CD4-positive, alpha-beta memory T cell (primary cell): ENCODE data around the gene SH2D4B. TPM values are rescaled to one million over a fixed set of nuclear protein-coding genes. Genes with fewer than 3 reads are reported as not detected.

Experiments
- CTCF ChIA-PET: fragments of 350-600 bp; sonication (Branson Sonifier 250); formaldehyde crosslinking; loops from one replicate; lab custom pipeline; 2021; ENCODE audit warnings: inconsistent platforms; ENCODE audit not compliant: partially characterized antibody; lab: Charles Lee
- POLR2A ChIA-PET: fragments of 350-600 bp; sonication (Branson Sonifier 250); formaldehyde crosslinking; loops from one replicate; lab custom pipeline; 2021; ENCODE audit not compliant: partially characterized antibody; lab: Charles Lee
- DNase-seq, 5 donors: peaks; one replicate each; pipeline versions ENCODE4 v3.0.0 to v3.0.0-alpha.2; 2020 to 2022; ENCODE audit warnings: mixed read lengths in 1 of 5
- H3K27ac ChIP-seq: one replicate; pipeline ENCODE4 v1.7.0; 2013; ENCODE audit warnings: low read depth, low read length
- H3K27me3 ChIP-seq: 2 replicates; pipeline ENCODE4 v1.7.0; 2013; ENCODE audit warnings: mild to moderate bottlenecking, low read length, moderate library complexity; ENCODE audit not compliant: insufficient read depth
- H3K36me3 ChIP-seq: 2 replicates; pipeline ENCODE4 v1.7.0; 2013; ENCODE audit warnings: mild to moderate bottlenecking, low read length, moderate library complexity; ENCODE audit not compliant: insufficient read depth
- H3K4me1 ChIP-seq: 2 replicates; pipeline ENCODE4 v1.7.0; 2013; ENCODE audit warnings: mild to moderate bottlenecking, low read length, moderate library complexity; ENCODE audit not compliant: insufficient read depth
- H3K4me3 ChIP-seq, 2 donors: one replicate each; pipeline ENCODE4 v1.7.0; 2013; ENCODE audit warnings: low read length in 2 of 2, mild to moderate bottlenecking in 1 of 2
- H3K9me3 ChIP-seq, 2 donors: one replicate each; pipeline ENCODE4 v1.7.0; 2013; ENCODE audit warnings: low read length in 2 of 2, control low read depth in 1 of 2; ENCODE audit not compliant: control insufficient read depth in 1 of 2
- H3K27ac Mint-ChIP-seq, 7 donors: one replicate each; pipeline ENCODE4 v1.8.0; 2020 to 2021; ENCODE audit warnings: mixed read lengths in 7 of 7, mild to moderate bottlenecking in 6 of 7, inconsistent platforms in 3 of 7, moderate library complexity in 3 of 7
- H3K27me3 Mint-ChIP-seq, 2 donors: one replicate each; pipeline ENCODE4 v1.8.0; 2020 to 2021; ENCODE audit warnings: mixed read lengths in 2 of 2
- H3K36me3 Mint-ChIP-seq, 2 donors: one replicate each; pipeline ENCODE4 v1.8.0; 2020 to 2021; ENCODE audit warnings: mixed read lengths in 2 of 2, inconsistent platforms in 1 of 2, mild to moderate bottlenecking in 1 of 2
- H3K4me1 Mint-ChIP-seq, 4 donors: one replicate each; pipeline ENCODE4 v1.8.0; 2020 to 2021; ENCODE audit warnings: mixed read lengths in 4 of 4, mild to moderate bottlenecking in 1 of 4
- H3K4me3 Mint-ChIP-seq, 8 donors: one replicate each; pipeline ENCODE4 v1.8.0; 2020 to 2021; ENCODE audit warnings: mixed read lengths in 8 of 8, mild to moderate bottlenecking in 7 of 8, moderate library complexity in 6 of 8, inconsistent platforms in 3 of 8
- H3K9me3 Mint-ChIP-seq, 8 donors: one replicate each; pipeline ENCODE4 v1.8.0; 2020 to 2021; ENCODE audit warnings: mixed read lengths in 8 of 8, mild to moderate bottlenecking in 5 of 8, inconsistent platforms in 3 of 8, moderate library complexity in 1 of 8
- intact Hi-C: fragments of 100-400 bp; cut with micrococcal nuclease; formaldehyde crosslinking; loops from one replicate; pipeline ENCODE4 v1.15.1; 2023
- polyA plus RNA-seq, 2 donors: library from polyadenylated mRNA; unstranded; fragments of 300-500 nt; fragmentation: Illumina TruSeq; gene quantifications; one replicate each; pipeline ENCODE4 v1.2.3, GENCODE V29; 2021
- total RNA-seq, 2 experiments: library from RNA; stranded (reverse); gene quantifications; one replicate each; pipeline ENCODE4 v1.2.3, GENCODE V29; 2021

SH2D4B gene
- total and polyA plus RNA-seq, 4 experiments from 2014 or later: 0.17 TPM; not detected in 2

- no peaks in the 10 kb centered on the region for H3K27me3 ChIP-seq
- intact Hi-C loops: loop anchor here (2.0 kb wide), 1 partner anchor 25 kb away; no protein-coding TSS in a partner anchor
- H3K4me3 ChIP-seq: no peak overlapping the region
- peak overlapping the region in 5 of 8 donors; percentile 7 to 66 (median 47) for H3K4me3 Mint-ChIP-seq
- H3K4me1 ChIP-seq: peaks cover 69% of the 10 kb centered on the region
- no peak for DNase-seq
- peaks cover 61 to 79% (median 69%) of the 10 kb centered on the region in 4 donors for H3K4me1 Mint-ChIP-seq
- H3K27ac ChIP-seq: peak overlapping the region; percentile 51
- no peaks in the 10 kb centered on the region for H3K27me3 Mint-ChIP-seq
- CTCF ChIA-PET: interaction anchor here (1.3 to 21.6 kb wide), 10 partner anchors 7 to 122 kb away, joined by 4 to 814 read pairs (median 24); partner anchors contain the start of genes PRXL2A and TSPAN14
- no peaks in the 10 kb centered on the region for H3K9me3 Mint-ChIP-seq
- peaks cover 19 to 66% of the 10 kb centered on the region in 2 donors for H3K36me3 Mint-ChIP-seq
- no peaks in the 10 kb centered on the region for H3K9me3 ChIP-seq
- H3K36me3 ChIP-seq: peaks cover 38% of the 10 kb centered on the region
- peak overlapping the region; percentile 83 to 94 (median 90) for H3K27ac Mint-ChIP-seq
- POLR2A ChIA-PET: interaction anchor here (0.7 to 11.7 kb wide), 9 partner anchors 8 to 47 kb away, joined by 3 to 713 read pairs (median 4); partner anchors contain the start of gene TSPAN14
Measured at GRCh38 chr10:80504158-80504811, 33.4 kb upstream of the SH2D4B start.

- peak overlapping the region; percentile 51 for H3K27ac ChIP-seq
- peak overlapping the region; percentile 83 to 94 (median 89) for H3K27ac Mint-ChIP-seq
- POLR2A ChIA-PET: interaction anchor here (0.7 to 11.7 kb wide), 12 partner anchors 7 to 122 kb away, joined by 3 to 713 read pairs (median 4); partner anchors contain the start of gene TSPAN14
- DNase-seq: no peak
- peaks cover 22 to 67% of the 10 kb centered on the region in 2 donors for H3K36me3 Mint-ChIP-seq
- H3K9me3 Mint-ChIP-seq: no peaks in the 10 kb centered on the region
- no peaks in the 10 kb centered on the region for H3K27me3 Mint-ChIP-seq
- peaks cover 45% of the 10 kb centered on the region for H3K36me3 ChIP-seq
- H3K4me1 ChIP-seq: peaks cover 62% of the 10 kb centered on the region
- intact Hi-C loops: loop anchor here (1.0 to 2.0 kb wide), 5 partner anchors 17 to 127 kb away; no protein-coding TSS in a partner anchor
- H3K4me3 Mint-ChIP-seq: peak overlapping the region in 5 of 8 donors; percentile 7 to 75 (median 59)
- CTCF ChIA-PET: interaction anchor here (0.9 to 21.6 kb wide), 26 partner anchors 8 to 158 kb away, joined by 3 to 814 read pairs (median 6); partner anchors contain the start of genes PRXL2A and TSPAN14
- H3K27me3 ChIP-seq: no peaks in the 10 kb centered on the region
- no peaks in the 10 kb centered on the region for H3K9me3 ChIP-seq
- peaks cover 59 to 79% (median 67%) of the 10 kb centered on the region in 4 donors for H3K4me1 Mint-ChIP-seq
- no peak overlapping the region for H3K4me3 ChIP-seq
Measured at GRCh38 chr10:80504897-80505465, 32.7 kb upstream of the SH2D4B start.

GRCh38 chr10:80506189-80506575, 31.5 kb upstream of the SH2D4B start:
- no peaks in the 10 kb centered on the region for H3K9me3 ChIP-seq
- H3K27me3 Mint-ChIP-seq: no peaks in the 10 kb centered on the region
- POLR2A ChIA-PET: interaction anchor here (0.9 to 11.7 kb wide), 6 partner anchors 14 to 123 kb away, joined by 3 to 713 read pairs (median 10); partner anchors contain the start of gene TSPAN14
- peaks cover 54% of the 10 kb centered on the region for H3K4me1 ChIP-seq
- H3K27me3 ChIP-seq: no peaks in the 10 kb centered on the region
- peaks cover 33 to 69% of the 10 kb centered on the region in 2 donors for H3K36me3 Mint-ChIP-seq
- H3K4me3 Mint-ChIP-seq: no peak overlapping the region
- CTCF ChIA-PET: interaction anchor here (0.8 to 21.6 kb wide), 28 partner anchors 8 to 157 kb away, joined by 3 to 814 read pairs (median 5); partner anchors contain the start of genes PRXL2A and TSPAN14
- intact Hi-C loops: no loop called here
- no peaks in the 10 kb centered on the region for H3K9me3 Mint-ChIP-seq
- peaks cover 57 to 79% (median 65%) of the 10 kb centered on the region in 4 donors for H3K4me1 Mint-ChIP-seq
- peak overlapping the region in 6 of 7 donors; percentile 59 to 92 (median 74) for H3K27ac Mint-ChIP-seq
- H3K27ac ChIP-seq: peak overlapping the region; percentile 51
- peaks cover 52% of the 10 kb centered on the region for H3K36me3 ChIP-seq
- H3K4me3 ChIP-seq: no peak overlapping the region
- no peak for DNase-seq

GRCh38 chr10:80506836-80507487, 30.7 kb upstream of the SH2D4B start:
- Mint-ChIP-seq H3K4me3 (no peak overlapping the region), H3K9me3 (no peaks in the 10 kb centered on the region), H3K27ac (peak overlapping the region in 5 of 7 donors; percentile 36 to 74 (median 57)), H3K4me1 (peaks cover 53 to 79% (median 63%) of the 10 kb centered on the region in 4 donors), H3K27me3 (no peaks in the 10 kb centered on the region), H3K36me3 (peaks cover 35 to 72% of the 10 kb centered on the region in 2 donors)
- intact Hi-C loops: no loop called here
- CTCF ChIA-PET: interaction anchor here (1.0 to 21.6 kb wide), 10 partner anchors 8 to 129 kb away, joined by 3 to 814 read pairs (median 14); partner anchors contain the start of gene TSPAN14
- Histone ChIP-seq H3K9me3 (no peaks in the 10 kb centered on the region), H3K4me1 (peaks cover 50% of the 10 kb centered on the region), H3K27ac (peak overlapping the region; percentile 51), H3K36me3 (peaks cover 59% of the 10 kb centered on the region), H3K4me3 (no peak overlapping the region), H3K27me3 (no peaks in the 10 kb centered on the region)
- DNase-seq: no peak
- POLR2A ChIA-PET: interaction anchor here (1.0 to 11.7 kb wide), 3 partner anchors 38 to 63 kb away, joined by 3 to 713 read pairs (median 3); partner anchors contain the start of gene TSPAN14

- no peaks in the 10 kb centered on the region for H3K27me3 Mint-ChIP-seq
- H3K4me1 Mint-ChIP-seq: peaks cover 32 to 58% (median 44%) of the 10 kb centered on the region in 4 donors
- Histone ChIP-seq H3K27ac (no peak overlapping the region), H3K36me3 (peaks cover 80% of the 10 kb centered on the region), H3K4me3 (no peak overlapping the region), H3K27me3 (no peaks in the 10 kb centered on the region), H3K4me1 (peaks cover 29% of the 10 kb centered on the region), H3K9me3 (no peaks in the 10 kb centered on the region)
- peak overlapping the region in 2 of 7 donors; percentile 51 to 55 for H3K27ac Mint-ChIP-seq
- POLR2A ChIA-PET: interaction anchor here (1.0 to 1.6 kb wide), 3 partner anchors 22 to 101 kb away, joined by 3 read pairs; partner anchors contain the start of gene PRXL2A
- no peak for DNase-seq
- CTCF ChIA-PET: interaction anchor here (0.9 to 21.6 kb wide), 4 partner anchors 10 to 127 kb away, joined by 3 to 814 read pairs (median 266); partner anchors contain the start of gene TSPAN14
- no peak overlapping the region for H3K4me3 Mint-ChIP-seq
- intact Hi-C loops: no loop called here
- no peaks in the 10 kb centered on the region for H3K9me3 Mint-ChIP-seq
- H3K36me3 Mint-ChIP-seq: peaks cover 51 to 76% of the 10 kb centered on the region in 2 donors
Measured at GRCh38 chr10:80509108-80509402, 28.6 kb upstream of the SH2D4B start.

GRCh38 chr10:80509403-80510161, 28.1 kb upstream of the SH2D4B start:
- Mint-ChIP-seq H3K4me3 (peak overlapping the region in 1 of 8 donors; percentile 35), H3K27ac (peak overlapping the region; percentile 6 to 95 (median 75)), H3K4me1 (peaks cover 26 to 53% (median 39%) of the 10 kb centered on the region in 4 donors), H3K9me3 (no peaks in the 10 kb centered on the region), H3K36me3 (peaks cover 56 to 79% of the 10 kb centered on the region in 2 donors), H3K27me3 (no peaks in the 10 kb centered on the region)
- no peaks in the 10 kb centered on the region for H3K27me3 ChIP-seq
- H3K4me3 ChIP-seq: no peak overlapping the region
- CTCF ChIA-PET: interaction anchor here (0.9 to 21.6 kb wide), 6 partner anchors 11 to 127 kb away, joined by 3 to 814 read pairs (median 10); partner anchors contain the start of gene TSPAN14
- POLR2A ChIA-PET: interaction anchor here (0.9 to 1.8 kb wide), 5 partner anchors 19 to 101 kb away, joined by 3 read pairs; partner anchors contain the start of gene PRXL2A
- intact Hi-C loops: no loop called here
- peaks cover 85% of the 10 kb centered on the region for H3K36me3 ChIP-seq
- H3K9me3 ChIP-seq: no peaks in the 10 kb centered on the region
- no peak overlapping the region for H3K27ac ChIP-seq
- DNase-seq: no peak
- H3K4me1 ChIP-seq: peaks cover 23% of the 10 kb centered on the region
